HG03378 (cell line): ENCODE results near the gene MICAL3.
"Not testable (repeated sequence)": the region's sequence is repeated elsewhere in the genome, so short reads cannot be mapped to it uniquely, and the experiment has no call there.

Source experiments
- ATAC-seq: cut with Tn5 transposase; IDR thresholded peaks from one replicate; pipeline ENCODE4 v1.9.1; 2021; ENCODE audit warnings: mild to moderate bottlenecking, moderate library complexity; ENCODE audit not compliant: unreplicated experiment

The MICAL3 gene

DNA sequence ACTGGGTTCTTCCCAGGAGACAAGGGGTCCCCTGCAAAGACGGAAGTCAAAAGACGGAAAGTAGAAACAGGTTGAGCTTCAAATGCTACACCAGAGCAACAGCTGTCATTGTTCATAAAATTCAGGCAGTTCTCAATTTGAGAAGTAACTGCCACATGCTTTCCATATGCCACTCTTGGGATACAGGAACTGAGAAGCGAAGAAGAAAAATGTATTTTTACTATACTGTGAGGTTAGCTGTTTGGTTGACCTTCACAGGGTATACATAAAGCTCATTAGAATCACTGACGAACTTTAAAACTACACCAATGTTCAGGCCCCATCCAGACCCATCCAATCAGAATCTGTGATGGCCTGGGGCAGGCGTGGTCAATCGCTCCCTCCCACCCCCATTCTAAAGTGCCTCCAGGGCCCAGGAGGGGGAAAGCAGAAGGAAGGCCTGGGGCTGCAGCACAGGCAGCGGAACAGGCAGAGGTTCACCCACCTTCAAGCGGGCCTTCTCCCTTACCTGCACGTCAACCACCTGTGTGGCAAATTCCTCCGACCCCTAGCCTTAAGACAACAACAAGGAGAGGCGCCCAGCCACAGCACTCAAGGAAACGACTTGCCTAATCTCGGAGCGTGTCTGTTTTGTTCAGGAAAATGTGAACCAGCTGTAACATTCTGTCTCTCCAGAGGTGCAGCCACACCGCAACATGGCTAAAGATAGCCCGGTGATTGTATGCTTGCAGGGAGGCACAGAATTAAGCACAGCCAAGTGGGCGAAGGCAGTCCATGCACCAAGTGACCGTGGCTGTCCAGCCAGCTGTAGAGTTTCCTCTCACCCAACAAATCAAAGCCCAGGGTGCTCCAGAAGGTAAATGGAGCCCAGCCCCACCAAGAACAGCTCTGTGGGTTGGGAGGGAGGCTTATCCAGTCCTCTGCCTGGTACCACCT is 82.6 kb downstream of the MICAL3 start:
- no peak for ATAC-seq

- ATAC-seq, result no peak
Observed at GRCh38 chr22:17939579-17939978, 84.8 kb downstream of the MICAL3 start.

GRCh38 chr22:17939011-17939410 is 85.3 kb downstream of the MICAL3 start:
- no peak for ATAC-seq

DNA sequence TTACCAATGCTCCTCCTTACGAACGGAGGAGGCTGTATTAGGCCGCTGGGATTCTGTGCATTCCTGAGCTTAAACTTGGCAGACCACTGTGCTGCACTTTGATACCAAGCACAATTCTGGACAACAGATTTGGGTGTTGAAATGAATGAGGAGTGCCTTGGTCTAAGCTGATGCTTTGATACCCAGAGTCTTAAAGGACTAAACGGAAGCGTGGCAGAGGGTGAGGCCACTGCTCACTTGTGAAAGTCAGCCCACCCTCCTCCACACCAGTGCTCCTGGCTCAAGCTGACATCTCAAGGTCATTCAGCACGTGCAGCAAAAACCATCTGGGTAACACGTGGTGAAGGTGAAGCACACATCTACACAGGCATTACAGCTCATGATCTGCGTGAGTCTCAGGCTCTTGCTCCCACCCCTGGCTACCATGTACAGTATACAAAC is 85.9 kb downstream of the MICAL3 start:
- no peak for ATAC-seq

DNA sequence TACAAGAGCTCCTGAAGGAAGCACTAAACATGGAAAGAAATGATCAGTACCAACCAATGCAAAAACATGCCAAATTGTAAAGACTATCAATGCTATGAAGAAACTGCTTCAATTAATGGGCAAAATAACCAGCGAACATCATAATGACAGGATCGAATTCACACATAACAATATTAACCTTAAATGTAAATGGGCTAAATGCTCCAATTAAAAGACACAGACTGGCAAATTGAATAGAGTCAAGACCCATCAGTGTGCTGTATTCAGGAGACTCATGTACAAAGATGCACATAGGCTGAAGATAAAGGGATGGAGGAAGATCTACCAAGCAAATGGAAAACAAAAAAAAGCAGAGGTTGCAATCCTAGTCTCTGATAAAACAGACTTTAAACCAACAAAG is 91.9 kb downstream of the MICAL3 start:
- ATAC-seq, result not testable (repeated sequence)

DNA sequence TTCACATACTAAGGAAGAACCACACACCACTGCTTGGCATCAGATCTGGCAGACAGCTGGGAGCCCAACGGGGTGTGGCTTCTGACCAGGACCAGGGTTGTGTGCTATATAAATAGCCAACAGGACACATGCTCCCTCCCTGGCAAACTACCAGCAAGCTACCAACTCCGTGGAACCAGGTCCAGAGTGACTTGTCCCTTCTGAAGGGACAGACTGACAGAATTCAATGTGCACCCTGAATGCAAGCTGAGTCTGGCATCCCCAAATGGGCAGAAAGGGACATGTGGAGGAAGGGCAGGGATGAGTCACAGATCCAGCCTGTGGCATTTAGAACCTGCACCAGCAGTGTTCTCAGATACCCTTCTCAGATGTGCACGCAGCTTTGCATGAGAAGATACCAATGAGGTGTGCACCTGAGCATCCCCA is 92.9 kb downstream of the MICAL3 start:
- no peak for ATAC-seq

- ATAC-seq, result no peak
Observed at GRCh38 chr22:17930455-17931313, 93.7 kb downstream of the MICAL3 start.

DNA sequence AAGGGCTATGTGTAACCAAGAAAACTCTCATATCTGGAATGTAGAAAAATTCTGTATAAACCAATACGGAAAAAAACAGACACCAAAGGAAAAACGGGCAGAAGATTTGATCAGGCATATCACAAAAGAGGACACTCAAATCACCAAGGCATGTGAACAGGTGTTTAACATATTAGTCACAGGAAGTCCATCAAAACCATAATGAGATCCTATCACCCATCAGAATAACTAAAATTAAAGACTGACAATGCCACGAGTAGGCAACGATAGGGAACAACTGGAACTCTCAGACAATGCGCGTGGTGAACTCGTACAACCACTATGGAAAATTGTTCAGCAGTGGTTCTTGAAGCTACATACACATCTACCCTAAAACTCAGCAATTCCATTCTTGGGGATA is 94.5 kb downstream of the MICAL3 start:
- ATAC-seq, result no peak

DNA sequence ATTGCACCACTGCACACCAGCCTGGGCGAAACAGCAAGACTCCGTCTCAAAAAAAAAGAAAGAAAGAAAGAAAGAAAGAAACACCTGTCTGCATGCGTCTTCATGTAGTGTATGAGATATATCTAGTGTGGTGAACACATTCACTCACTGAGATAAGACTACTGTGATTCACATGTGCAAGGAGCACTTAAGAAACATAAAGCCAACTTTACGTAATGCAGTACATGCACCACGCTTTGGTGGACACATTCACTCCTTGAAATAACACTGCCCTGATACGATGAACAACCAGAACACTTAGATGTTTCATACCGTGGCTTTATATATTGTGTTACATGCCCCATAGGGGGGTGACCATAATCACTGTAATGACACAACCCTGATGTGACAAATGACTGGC is 96.0 kb downstream of the MICAL3 start:
- ATAC-seq, result no peak

- ATAC-seq, result no peak
Observed at GRCh38 chr22:17927062-17927461, 97.3 kb downstream of the MICAL3 start.

GRCh38 chr22:17926516-17926915 is 97.8 kb downstream of the MICAL3 start:
- ATAC-seq, result no peak

GRCh38 chr22:17925431-17925841 is 98.9 kb downstream of the MICAL3 start:
- ATAC-seq, result no peak

GRCh38 chr22:17924735-17925364 is 99.5 kb downstream of the MICAL3 start:
- no peak for ATAC-seq

DNA sequence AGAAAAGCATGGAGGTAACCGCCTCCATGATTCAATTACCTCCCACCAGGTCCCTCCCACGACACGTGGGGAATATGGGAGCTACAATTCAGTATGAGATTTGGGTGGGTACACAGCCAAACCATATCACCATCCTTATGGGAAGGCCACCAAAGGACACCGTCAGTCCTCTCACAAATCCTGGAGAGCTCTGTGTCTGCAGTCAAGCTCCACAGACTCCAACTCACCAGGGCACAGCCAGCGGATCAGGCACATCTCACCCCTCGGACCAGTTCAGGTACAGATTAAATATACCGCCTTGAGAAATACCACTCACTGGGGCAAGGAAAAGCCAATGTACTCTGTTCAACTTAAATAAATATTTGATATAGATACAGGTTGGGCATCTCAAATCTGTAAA is 100.3 kb downstream of the MICAL3 start:
- ATAC-seq, result no peak

DNA sequence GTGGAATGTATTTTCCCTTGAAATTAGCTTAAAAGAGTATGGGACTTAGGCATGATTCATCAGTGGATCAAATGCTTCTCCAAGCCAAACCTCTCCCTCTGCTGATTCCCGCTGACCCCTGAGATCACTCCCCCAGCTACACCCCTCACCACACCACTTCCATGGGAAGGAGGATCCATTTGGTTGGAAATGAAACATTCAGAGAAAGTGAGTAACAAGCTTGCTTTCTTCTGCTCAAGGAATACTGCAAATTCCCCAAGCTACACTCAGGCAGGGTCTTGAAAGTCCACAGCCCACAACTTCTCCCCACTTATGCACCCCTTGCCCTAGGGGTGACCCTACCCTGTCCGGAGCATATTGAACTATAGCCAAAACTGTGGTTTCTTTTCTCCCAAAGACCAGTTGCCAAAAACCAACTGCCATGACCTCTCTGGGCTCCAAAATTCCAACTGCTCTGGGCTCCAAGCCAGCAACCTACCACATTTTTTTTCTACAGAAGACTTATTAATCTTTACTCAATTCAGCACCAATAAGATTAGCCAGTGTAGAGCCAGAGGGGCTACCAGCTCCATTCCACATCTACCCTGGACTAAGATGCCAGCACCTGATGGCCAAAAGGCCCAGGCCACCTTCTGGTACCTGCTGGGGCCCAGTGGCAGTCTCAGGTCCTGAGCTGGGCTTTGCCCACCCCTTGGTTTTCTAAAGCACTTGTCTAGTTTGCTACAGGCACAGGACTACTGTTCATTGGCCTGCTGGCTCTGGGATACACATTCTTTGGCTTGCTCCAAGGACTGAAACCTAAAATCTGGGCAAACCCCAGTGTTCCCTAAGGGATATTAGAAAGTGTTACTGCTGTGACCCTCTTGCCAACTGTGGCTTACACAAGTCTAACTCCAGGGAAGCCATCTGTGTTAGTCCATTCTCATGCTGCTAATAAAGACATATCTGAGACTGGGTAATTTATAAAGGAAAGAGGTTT is 101.1 kb downstream of the MICAL3 start:
- ATAC-seq, result no peak

GRCh38 chr22:17921871-17922821 is 102.2 kb downstream of the MICAL3 start:
- ATAC-seq, result no peak

- no peak for ATAC-seq
Observed at GRCh38 chr22:17920992-17921650, 103.2 kb downstream of the MICAL3 start.

- ATAC-seq, result no peak
Observed at GRCh38 chr22:17920145-17920605, 104.2 kb downstream of the MICAL3 start.
